Measurements from ENCODE around the gene OR10G7.

DNA sequence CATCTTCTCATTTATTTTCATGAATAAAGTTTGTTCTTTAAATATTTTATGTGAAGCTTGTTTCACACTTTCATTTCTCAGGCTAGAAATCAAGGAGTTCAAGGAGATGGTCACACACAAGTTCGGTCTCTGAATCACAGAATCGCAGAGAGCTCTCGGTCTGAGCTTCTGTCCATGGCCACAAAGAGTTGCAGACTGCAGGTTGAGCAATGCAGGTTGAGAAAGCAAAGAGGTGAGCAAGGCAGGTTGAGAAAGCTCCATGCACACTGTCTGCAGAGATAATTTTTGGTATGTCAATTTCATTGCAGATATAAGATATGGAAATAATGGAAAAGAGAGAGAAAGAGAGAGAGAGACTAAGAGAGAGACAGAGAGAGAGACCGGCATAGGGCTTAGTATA lies 41.2 kb upstream of the OR10G7 start:
- no peak for TF ChIP-seq SPI1 (IDR thresholded peaks at IDR 0.05; ENCODE audit: borderline replicate concordance, insufficient read depth, low read depth, low read length)
- TF ChIP-seq EP300 (IDR thresholded peaks at IDR 0.05; ENCODE audit: borderline replicate concordance in 1 of 2, control insufficient read depth in 1 of 2, low read depth in 2 of 2, low read length in 2 of 2): no peak
- TF ChIP-seq, protein P1, sequence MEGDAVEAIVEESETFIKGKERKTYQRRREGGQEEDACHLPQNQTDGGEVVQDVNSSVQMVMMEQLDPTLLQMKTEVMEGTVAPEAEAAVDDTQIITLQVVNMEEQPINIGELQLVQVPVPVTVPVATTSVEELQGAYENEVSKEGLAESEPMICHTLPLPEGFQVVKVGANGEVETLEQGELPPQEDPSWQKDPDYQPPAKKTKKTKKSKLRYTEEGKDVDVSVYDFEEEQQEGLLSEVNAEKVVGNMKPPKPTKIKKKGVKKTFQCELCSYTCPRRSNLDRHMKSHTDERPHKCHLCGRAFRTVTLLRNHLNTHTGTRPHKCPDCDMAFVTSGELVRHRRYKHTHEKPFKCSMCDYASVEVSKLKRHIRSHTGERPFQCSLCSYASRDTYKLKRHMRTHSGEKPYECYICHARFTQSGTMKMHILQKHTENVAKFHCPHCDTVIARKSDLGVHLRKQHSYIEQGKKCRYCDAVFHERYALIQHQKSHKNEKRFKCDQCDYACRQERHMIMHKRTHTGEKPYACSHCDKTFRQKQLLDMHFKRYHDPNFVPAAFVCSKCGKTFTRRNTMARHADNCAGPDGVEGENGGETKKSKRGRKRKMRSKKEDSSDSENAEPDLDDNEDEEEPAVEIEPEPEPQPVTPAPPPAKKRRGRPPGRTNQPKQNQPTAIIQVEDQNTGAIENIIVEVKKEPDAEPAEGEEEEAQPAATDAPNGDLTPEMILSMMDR (IDR thresholded peaks at IDR 0.05 in 2 of 3, conservative IDR thresholded peaks at IDR 0.05 in 1 of 3; ENCODE audit: control insufficient read depth in 2 of 3, extremely low read depth in 1 of 3, insufficient read depth in 1 of 3, low read depth in 3 of 3, low read length in 3 of 3): no peak
- TF ChIP-seq POLR2AphosphoS2 (IDR thresholded peaks at IDR 0.05; ENCODE audit: low read depth, low read length): no peak
- TF ChIP-seq JUNB (IDR thresholded peaks at IDR 0.05): no peak
- TF ChIP-seq EZH2 (IDR thresholded peaks at IDR 0.05; ENCODE audit: borderline replicate concordance, control insufficient read depth, low read depth, low read length): no peak
- TF ChIP-seq JUND (IDR thresholded peaks at IDR 0.05; ENCODE audit: low read depth, low read length): no peak
- TF ChIP-seq ASH2L (IDR thresholded peaks at IDR 0.05; ENCODE audit: borderline replicate concordance, low read depth): no peak
- TF ChIP-seq KDM1A (IDR thresholded peaks at IDR 0.05; ENCODE audit: borderline replicate concordance): no peak
- TF ChIP-seq USF1 (IDR thresholded peaks at IDR 0.05; ENCODE audit: borderline replicate concordance, extremely low read length, insufficient read depth, low read depth, low read length): no peak
